Neutrophil (primary cell): ENCODE results near the gene AGAP2.

Source experiments
- H3K27ac ChIP-seq: fragments of 200-600 bp; sonication (generic); 2 replicates; pipeline ENCODE4 v1.5.1; 2016; ENCODE audit warnings: mild to moderate bottlenecking, moderate library complexity
- H3K27me3 ChIP-seq: fragments of 200-600 bp; sonication (generic); 2 replicates; pipeline ENCODE4 v1.6.0; 2016; ENCODE audit warnings: mild to moderate bottlenecking
- H3K36me3 ChIP-seq: fragments of 200-600 bp; sonication (generic); 2 replicates; pipeline ENCODE4 v1.5.1; 2017
- H3K4me1 ChIP-seq, 2 experiments: fragments of 200-600 bp in 1 of 2; sonication (generic) in 1 of 2; 1 replicate in 1 of 2; 2 replicates in 1 of 2; pipeline versions ENCODE4 v1.5.1 to v1.6.1; 2013 to 2016; ENCODE audit warnings: low read depth in 1 of 2, low read length in 1 of 2, mild to moderate bottlenecking in 1 of 2, moderate library complexity in 1 of 2; ENCODE audit not compliant: control insufficient read depth in 1 of 2, insufficient read depth in 1 of 2
- H3K4me3 ChIP-seq, 2 experiments: fragments of 200-600 bp in 1 of 2; sonication (generic) in 1 of 2; 1 replicate in 1 of 2; 2 replicates in 1 of 2; pipeline ENCODE4 v1.5.1; 2013 to 2016; ENCODE audit warnings: low read depth in 1 of 2, low read length in 1 of 2, mild to moderate bottlenecking in 1 of 2, moderate library complexity in 1 of 2
- H3K9me3 ChIP-seq: fragments of 200-600 bp; sonication (generic); 2 replicates; pipeline ENCODE4 v1.5.1; 2016
- CTCF ChIP-seq: fragments of 200-600 bp; sonication (generic); IDR thresholded peaks from 2 replicates; pipeline ENCODE4 v1.5.1; 2016; ENCODE audit warnings: antibody characterized with exemption

The AGAP2 gene

DNA sequence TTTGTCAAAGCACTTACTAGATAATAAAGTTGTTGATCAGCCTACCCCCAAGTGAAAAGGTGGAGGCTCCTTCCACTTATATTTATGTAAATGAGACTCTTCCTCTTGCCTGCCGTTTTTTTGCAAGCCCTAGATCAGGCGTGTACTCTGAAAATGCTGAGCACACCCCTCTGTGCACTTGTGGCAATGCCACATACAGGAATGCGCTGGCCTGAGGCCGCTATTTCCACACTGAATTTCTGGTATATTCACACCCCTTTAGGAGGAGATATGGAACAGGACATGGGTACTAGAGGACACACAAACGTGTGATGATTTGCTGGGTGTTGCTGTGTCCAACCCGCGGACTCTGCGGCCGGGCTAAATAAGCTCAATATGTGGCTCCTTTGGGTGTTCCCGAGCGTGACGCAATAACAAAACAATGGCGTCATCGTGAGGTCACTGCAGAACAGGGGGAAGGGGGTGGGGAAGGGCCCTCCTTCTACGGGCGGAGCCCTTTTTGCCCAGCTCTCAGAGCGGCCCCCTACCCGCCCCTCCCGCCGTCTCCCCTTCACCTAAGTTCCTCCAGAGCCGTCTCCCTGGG is 5.7 kb upstream of the AGAP2 start:
- peak overlapping the region; percentile 59 to 69 for H3K4me3 ChIP-seq
- no peaks in the 10 kb centered on the region for H3K27me3 ChIP-seq
- H3K9me3 ChIP-seq, result no peaks in the 10 kb centered on the region
- peaks cover 9% of the 10 kb centered on the region for H3K36me3 ChIP-seq
- H3K27ac ChIP-seq, result peak overlapping the region; percentile 94
- no peak for TF ChIP-seq CTCF
- peaks cover 59 to 64% of the 10 kb centered on the region in 2 experiments for H3K4me1 ChIP-seq

- Histone ChIP-seq H3K4me1 (peaks cover 63 to 69% of the 10 kb centered on the region in 2 experiments), H3K4me3 (peak overlapping the region; percentile 59 to 69), H3K27me3 (no peaks in the 10 kb centered on the region), H3K9me3 (no peaks in the 10 kb centered on the region), H3K27ac (peak overlapping the region; percentile 94), H3K36me3 (peaks cover 13% of the 10 kb centered on the region)
- TF ChIP-seq CTCF, result no peak
Measured at GRCh38 chr12:57743769-57744168, 5.2 kb upstream of the AGAP2 start.

GRCh38 chr12:57741844-57742738 is 3.5 kb upstream of the AGAP2 start:
- peak overlapping the region; percentile 94 for H3K27ac ChIP-seq
- H3K27me3 ChIP-seq, result no peaks in the 10 kb centered on the region
- peak overlapping the region; percentile 61 to 72 for H3K4me3 ChIP-seq
- H3K9me3 ChIP-seq, result no peaks in the 10 kb centered on the region
- peak; percentile 72 for TF ChIP-seq CTCF
- H3K4me1 ChIP-seq, result peaks cover 63 to 69% of the 10 kb centered on the region in 2 experiments
- H3K36me3 ChIP-seq, result peaks cover 28% of the 10 kb centered on the region

DNA sequence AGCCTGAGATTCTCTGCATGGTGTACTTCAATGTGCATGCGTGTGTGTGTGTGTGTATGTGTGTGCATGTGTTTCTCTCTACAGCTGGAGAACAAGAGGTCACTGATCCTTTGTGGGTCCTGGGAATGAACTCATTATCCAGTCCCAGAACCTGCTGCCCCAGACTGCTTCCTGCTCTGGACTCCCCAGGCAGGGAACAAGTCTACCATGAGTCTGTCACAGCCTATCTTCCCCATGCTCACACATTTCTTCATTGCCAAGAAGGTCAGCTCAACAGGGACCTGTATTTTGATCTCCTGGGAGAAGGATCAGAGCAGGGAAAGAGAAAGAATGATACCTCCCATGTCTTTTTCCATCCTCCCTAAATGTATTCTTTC is 2.9 kb upstream of the AGAP2 start:
- peak overlapping the region; percentile 61 to 72 for H3K4me3 ChIP-seq
- peaks cover 35% of the 10 kb centered on the region for H3K36me3 ChIP-seq
- H3K9me3 ChIP-seq, result no peaks in the 10 kb centered on the region
- H3K27me3 ChIP-seq, result no peaks in the 10 kb centered on the region
- H3K27ac ChIP-seq, result peak overlapping the region; percentile 94
- TF ChIP-seq CTCF, result no peak
- H3K4me1 ChIP-seq, result peaks cover 63 to 69% of the 10 kb centered on the region in 2 experiments

DNA sequence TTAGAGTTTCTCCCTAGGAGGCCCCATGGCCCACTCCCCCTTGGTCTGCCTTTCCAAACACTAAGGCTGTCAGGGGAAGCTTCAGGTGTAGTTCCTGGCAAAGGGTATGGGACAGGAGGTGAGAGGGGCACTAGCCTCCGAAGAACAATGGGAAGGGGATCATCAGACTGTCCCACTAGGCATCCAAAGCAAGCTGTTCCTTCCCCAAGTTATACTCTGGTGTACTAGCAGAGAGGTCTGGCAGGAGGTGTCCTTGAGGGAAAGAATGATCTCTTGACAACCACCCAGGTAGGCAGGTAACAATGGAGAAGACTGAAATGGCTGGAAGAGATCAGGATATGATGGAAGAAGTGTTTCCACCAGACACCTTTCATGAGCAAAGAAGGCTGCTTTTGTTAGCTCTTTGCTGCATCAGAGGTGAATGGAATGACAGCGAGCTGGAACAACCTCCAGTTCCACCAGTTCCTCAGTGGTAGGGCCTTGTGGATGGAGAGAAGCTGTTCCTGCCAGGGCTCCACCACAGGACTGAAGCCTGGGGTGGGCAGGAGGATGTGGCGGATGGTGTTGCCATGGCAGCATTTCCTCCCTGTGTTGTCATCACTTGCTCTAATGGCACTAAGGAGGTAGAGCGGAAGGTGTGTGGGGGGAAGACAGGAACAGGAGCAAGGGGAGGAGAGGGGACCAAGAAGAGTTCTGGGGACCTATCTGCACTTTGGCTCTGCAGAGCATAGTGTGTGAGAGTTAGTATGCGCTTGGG is 2.3 kb upstream of the AGAP2 start:
- Histone ChIP-seq H3K4me1 (peaks cover 63 to 69% of the 10 kb centered on the region in 2 experiments), H3K27ac (peak overlapping the region; percentile 94), H3K36me3 (peaks cover 40% of the 10 kb centered on the region), H3K4me3 (peak overlapping the region; percentile 61 to 72), H3K27me3 (no peaks in the 10 kb centered on the region), H3K9me3 (no peaks in the 10 kb centered on the region)
- TF ChIP-seq CTCF, result no peak
